Measurements from ENCODE around the gene YAP1.
"Not testable (repeated sequence)": the region's sequence is repeated elsewhere in the genome, so short reads cannot be mapped to it uniquely, and the experiment has no call there.

Gene YAP1

DNA sequence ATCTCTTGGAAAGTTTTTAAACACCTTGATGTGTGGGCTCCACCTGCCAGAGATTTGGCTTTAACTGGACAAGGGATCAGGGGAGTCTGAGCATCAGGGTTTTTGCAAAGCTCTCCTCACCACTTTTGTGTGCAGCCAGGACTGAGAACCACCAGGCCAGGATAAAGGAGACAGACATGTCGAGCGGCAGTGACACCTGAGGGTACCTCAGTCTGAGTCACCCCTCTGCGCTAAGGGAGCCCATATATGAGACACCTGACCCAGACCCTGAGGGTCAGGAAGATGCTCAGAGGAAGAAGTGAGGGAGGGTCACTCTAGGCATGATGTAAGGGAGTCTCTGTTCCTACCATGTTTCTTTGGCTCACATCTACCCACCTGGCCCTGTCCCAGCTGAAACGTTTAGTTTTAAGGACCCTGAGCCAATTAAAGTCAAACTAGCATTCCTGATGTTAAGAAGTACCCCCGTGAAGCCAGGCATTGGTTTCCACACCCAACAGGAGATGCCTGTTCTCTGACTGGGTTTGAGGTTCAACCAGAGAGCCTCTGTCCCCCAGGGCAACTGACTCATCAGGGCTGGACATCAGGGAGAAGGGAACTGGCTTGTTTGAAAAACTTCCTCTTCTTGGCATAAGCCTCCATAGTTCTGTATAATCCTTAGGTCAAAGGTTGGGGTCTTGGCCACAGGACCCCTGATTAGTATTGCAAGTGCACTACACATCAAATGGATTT is 134.6 kb downstream of the YAP1 start:
- no peak for DNase-seq

DNA sequence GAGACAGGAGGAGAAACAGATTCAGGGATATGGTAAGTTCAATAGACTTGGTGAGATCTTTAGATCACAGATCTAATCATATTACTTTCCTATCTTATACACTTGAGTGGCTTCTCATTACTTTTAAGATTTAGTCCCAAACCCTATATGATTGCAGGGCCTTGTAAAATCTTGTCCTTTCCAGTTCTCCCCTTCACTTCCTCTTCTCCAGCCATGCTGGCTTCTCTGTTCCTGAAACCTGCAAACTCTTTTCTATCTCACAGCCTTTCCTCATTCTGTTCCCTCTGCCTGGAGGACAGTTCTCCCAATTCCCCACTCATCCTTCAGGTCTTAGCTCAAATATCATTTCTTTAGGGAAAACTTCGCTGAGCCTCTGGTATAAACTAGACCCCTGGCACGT is 141.2 kb downstream of the YAP1 start:
- DNase-seq, result no peak

DNA sequence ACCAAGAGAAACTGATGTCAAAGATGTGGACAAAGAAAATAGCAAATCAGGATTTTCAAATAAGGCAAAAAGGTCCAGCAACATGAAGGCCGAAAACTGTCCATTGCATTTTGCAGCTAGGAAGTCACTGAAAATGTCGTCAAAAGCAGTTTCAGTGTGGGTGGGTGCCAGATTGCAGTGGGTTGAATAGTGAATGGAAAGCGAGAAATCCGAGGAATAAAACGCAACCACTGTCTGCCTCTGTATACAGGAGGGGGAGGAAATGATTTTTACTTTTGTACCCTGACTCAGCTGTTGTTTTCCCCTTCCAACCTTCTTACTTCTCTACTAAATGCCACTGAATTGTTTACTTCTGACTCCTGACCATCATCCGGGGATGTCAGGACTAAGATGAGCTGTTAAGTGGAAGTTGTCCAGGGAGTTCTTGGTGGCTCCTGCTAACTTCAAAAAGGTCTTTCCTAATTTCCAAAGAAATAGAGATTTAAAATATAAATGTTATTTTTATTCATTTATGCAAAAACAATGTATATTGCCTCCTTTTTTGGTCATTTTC is 142.2 kb downstream of the YAP1 start:
- DNase-seq, result no peak

DNA sequence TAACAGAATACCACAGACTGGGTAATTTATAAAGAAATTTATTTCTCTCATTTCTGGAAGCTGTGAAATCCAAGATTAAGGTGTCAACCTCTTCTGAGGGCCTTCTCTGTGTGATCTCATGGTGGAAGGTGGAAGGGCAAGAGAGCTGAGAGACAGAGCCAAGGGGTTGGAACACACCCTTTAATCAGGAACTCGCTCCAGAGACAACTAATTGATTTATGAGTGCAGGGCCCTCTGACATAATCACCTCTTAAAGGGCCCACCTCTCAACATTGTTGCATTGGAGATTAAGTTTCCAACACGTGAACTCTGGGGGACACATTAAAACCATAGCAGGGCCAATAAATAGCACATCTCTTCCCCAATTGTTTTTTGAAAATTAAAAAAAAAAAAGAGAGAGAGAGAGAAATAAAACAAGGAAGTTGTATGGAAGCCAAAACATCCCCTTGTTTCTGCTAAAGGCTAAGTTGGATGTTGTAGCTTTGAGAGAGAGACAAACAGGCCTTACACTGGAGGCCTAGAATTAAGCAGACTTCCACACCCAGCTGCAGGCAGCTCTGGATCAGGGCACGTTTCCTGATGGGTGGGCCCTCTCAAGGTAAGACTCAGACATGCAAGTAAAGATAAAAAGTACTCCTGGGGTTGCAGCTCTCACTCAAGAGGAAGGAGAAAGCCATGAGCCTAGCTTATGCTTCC is 142.9 kb downstream of the YAP1 start:
- DNase-seq, result no peak

- DNase-seq, result no peak
Measured at GRCh38 chr11:102254047-102254446, 143.8 kb downstream of the YAP1 start.

- no peak for DNase-seq
Measured at GRCh38 chr11:102256251-102256650, 146.0 kb downstream of the YAP1 start.

DNA sequence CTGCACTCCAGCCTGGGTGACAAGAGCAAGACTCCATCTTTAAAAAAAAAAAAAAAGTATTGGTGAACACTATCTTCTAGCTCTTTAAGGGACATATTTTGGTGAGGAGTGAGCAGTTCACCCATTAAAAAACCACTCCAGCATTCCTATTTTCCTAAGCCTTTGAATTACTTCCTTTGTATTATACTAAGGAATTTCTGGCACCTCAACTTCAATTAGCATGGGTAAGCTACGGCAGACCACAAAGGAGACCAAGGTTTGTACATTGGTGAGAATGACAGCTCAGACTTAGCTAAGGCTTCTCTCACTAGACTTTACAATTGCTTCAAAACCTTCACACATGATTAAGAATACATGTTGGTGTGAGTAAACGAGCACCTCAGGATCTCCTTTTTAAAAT is 150.0 kb downstream of the YAP1 start:
- DNase-seq, result no peak

DNA sequence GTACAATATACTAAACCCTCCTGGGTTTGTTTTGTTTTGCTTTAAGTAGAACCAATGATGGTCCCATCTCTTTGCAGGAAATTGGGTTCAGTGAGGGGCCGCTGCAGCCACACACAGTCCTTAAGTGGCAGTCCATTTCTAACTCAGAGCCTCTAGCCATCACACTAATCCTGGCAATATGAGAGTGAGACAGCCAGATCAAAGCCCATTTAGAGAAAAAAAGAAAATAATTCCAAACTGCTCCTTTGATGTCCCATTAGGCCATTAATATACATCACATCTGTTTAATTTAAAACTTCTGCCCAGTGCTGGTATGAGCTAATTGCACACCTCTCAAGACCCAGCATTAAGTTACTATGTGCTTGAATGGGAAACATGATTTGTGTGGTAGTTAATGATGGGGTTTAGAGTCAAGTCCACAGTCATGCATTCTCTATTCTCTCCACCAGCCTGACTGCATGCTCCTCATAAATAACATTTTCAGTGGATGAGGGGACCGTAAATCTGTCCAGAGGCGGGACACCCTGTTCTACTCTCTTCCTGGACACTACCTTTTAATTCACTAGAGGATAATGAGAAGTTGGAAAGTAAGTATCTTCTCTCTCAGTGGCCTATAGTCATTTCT is 153.2 kb downstream of the YAP1 start:
- no peak for DNase-seq

- DNase-seq, result not testable (repeated sequence)
Measured at GRCh38 chr11:102264704-102265103, 154.5 kb downstream of the YAP1 start.

GRCh38 chr11:102266099-102266498 is 155.9 kb downstream of the YAP1 start:
- DNase-seq, result no peak

- no peak for DNase-seq
Measured at GRCh38 chr11:102267609-102268008, 157.4 kb downstream of the YAP1 start.

- DNase-seq, result peak; percentile 74
Measured at GRCh38 chr11:102268083-102268984, 158.1 kb downstream of the YAP1 start.

DNA sequence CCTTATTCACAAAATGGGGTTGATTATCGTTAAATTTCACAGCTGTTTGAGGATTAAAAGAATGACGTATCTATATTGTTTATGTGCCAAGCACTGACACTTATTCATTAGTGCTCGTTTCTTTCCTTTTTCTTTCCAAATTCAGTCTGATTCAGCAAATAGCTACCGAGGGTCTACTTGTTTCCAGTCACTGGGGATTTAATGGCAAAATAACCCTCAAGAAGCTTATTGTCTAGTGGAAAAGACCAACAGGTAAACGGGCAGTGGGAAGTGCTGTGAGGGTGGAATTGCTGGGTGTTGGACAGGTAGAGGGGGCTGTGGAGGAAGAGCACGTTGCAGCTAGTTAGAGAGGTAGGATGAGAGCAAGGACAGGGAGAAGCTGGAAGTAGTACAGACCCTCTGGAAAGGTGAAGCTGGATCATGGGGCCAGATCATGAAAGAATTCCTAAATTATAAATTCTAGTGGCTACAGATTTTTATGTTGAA is 158.8 kb downstream of the YAP1 start:
- no peak for DNase-seq

DNA sequence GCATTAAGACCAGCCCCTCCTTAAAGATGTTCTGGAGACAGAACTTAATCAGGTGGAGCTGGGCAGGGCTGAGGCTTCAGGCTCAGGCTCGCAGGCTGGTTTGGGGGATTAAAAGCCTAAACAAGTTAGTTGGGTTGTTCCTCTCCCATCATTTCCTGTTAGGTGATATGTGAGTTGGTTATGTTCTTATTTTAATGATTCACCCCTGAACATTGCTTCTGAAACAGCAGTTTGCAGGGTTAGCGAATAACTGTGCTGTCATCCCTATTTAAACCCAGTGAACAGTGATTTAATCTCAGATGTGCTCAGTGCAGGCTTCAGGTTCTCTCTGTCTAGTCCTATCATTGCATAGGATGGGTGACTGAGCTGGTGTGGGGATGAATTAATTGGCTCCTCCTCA is 159.7 kb downstream of the YAP1 start:
- no peak for DNase-seq

- DNase-seq, result no peak
Measured at GRCh38 chr11:102272047-102272824, 162.0 kb downstream of the YAP1 start.

DNA sequence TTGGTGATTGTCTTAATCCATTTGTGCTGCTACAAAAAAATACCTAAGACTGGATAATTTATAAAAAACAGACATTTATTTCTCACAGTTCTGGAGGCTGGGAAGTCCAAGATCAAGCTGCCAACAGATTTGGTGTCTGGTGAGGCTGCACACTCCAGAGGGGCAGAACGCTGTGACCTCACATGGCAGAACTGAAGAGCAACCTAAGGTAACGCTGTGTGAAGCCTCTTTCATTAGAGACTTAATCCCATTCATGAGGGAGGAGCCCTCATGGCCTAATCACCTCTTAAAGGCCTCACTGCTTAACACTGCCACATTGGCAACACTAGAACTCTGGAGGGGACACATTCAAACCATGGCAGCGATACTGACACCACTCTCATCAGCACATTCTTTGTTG is 164.4 kb downstream of the YAP1 start:
- DNase-seq, result no peak

GRCh38 chr11:102276362-102276761 is 166.1 kb downstream of the YAP1 start:
- no peak for DNase-seq

DNA sequence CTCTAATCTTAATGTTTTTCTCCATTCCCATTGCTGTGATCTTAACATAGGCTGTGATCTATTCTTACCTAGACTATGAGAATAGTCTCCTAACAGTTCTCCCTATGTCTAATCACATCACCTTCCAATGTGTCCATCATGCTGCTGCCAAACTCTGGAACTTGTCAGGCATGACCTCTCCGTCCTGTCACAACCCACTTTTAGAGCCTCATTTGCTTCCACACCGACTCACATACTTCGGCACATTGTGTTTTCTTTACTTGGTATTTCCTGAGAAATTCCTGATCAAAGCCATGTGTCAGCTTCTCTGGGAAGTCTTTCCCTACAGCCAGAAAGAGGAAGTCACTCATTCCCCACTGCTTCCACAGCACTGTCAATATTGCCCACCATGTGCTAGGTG is 166.5 kb downstream of the YAP1 start:
- DNase-seq, result no peak

DNA sequence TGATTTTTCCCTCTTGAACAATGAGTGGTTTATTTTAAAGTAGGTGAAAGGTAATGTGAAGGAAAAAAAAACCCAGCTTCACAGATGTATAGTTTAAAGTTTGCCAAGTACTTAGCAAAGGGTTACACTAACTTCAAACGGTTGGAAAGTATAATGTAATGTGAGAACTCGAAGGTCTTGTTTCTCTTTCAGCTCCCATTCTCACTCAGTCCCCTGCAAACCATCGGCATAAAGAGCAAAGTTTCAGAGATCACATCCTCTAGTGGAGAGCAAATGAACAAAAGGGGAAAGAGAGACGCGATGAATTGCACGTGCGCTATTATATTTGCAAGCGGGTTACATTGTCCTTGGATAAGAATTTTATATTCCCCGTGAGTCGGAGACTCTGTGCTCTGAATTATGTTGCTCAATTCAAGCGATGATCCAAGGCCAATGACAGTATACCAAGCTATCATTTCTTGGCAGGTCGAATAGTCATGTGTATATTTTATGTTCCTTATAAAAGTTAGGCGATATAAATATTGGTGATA is 169.5 kb downstream of the YAP1 start:
- peak; percentile 8 for DNase-seq

DNA sequence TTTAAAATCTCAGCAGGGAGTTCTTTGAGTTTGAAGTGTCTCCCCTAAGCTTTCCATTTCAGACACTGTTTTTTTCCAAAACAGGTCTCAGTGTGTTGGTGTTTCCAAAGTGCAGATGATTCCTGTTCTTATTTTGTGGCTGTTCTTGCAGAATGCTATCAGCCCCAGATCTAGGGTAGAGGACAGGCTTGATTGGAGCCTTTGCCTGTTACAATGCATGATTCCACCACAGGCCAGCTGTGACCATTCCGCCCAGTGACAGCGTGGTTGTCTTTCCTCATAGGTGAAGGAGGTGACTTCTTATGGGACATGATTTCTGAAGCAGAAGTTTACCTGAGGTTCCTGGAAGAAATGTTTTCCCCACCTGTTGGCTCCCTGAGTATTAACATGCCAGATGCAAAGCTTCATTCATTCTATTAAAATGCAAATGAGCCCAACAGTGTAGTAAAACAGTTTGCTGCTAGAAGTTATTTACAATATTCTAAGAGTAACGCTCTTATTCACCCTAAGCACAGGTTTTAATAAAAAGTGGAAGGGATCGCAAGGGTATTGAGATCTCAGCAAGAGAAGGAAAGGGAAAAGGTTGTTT is 170.1 kb downstream of the YAP1 start:
- no peak for DNase-seq
